ENCODE results near the gene ANKRD49. TPM values are rescaled to one million over a fixed set of nuclear protein-coding genes. Genes with fewer than 3 reads are reported as not detected.

ANKRD49 gene
- total and polyA plus RNA-seq, 5 donors from 2014 or later, result 34.0 to 38.6 (median 37.9) TPM

DNA sequence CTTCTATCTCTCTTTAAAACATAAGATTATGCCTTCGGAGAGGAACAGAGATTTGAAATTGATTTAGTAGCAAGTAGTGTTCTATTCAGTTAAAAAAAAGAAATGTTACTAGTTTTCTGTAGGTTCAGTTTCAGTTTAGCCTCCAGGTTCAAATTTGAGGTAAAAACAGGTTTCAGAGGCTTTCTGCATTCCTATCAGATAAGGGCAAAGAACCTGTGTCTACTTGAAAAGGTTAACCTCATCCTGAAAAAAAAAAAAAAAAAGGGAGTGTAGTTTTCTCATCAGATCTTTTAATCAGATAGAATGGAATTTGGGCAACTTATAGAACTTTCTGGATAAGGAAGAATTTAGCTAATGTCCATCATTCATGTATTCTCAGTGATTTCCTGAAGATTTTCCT is 30.6 kb downstream of the ANKRD49 start:
- Mint-ChIP-seq H3K27me3 (peaks cover 44% of the 10 kb centered on the region), H3K4me1 (no peaks in the 10 kb centered on the region)

GRCh38 chr11:94525546-94526324 is 32.0 kb downstream of the ANKRD49 start:
- H3K36me3 ChIP-seq (ENCODE audit: control insufficient read depth, insufficient read depth, low read length), result no peaks in the 10 kb centered on the region
- Mint-ChIP-seq H3K4me3 (no peak overlapping the region), H3K36me3 (no peaks in the 10 kb centered on the region), H3K27ac (no peak overlapping the region), H3K9me3 (no peaks in the 10 kb centered on the region), H3K4me1 (no peaks in the 10 kb centered on the region), H3K27me3 (peaks cover 50% of the 10 kb centered on the region)
- peaks cover 20% of the 10 kb centered on the region for H3K27me3 ChIP-seq (ENCODE audit: control insufficient read depth, insufficient read depth, low read length)
- ATAC-seq (ENCODE audit: low read depth in 2 of 2) (no peak), DNase-seq (no peak)
- H3K4me3 ChIP-seq (ENCODE audit: low read depth, low read length), result no peak overlapping the region
- no peaks in the 10 kb centered on the region for H3K9me3 ChIP-seq (ENCODE audit: control insufficient read depth in 2 of 2, low read length in 2 of 2)
- no peak overlapping the region for H3K27ac ChIP-seq (ENCODE audit: insufficient read depth, low read length, poor library complexity, severe bottlenecking)
- no peaks in the 10 kb centered on the region for H3K4me1 ChIP-seq (ENCODE audit: control insufficient read depth, insufficient read depth, low read length, poor library complexity, severe bottlenecking)

More for the DNA sequence above, 30.6 kb downstream of the ANKRD49 start:
- H3K4me1 ChIP-seq (ENCODE audit: control insufficient read depth, insufficient read depth, low read length, poor library complexity, severe bottlenecking), result no peaks in the 10 kb centered on the region
- H3K36me3 ChIP-seq (ENCODE audit: control insufficient read depth, insufficient read depth, low read length), result no peaks in the 10 kb centered on the region
- DNase-seq (no peak), ATAC-seq (ENCODE audit: low read depth in 2 of 2) (no peak)
- no peak overlapping the region for H3K4me3 ChIP-seq (ENCODE audit: low read depth, low read length)
- H3K9me3 ChIP-seq (ENCODE audit: control insufficient read depth in 2 of 2, low read length in 2 of 2), result no peaks in the 10 kb centered on the region
- Mint-ChIP-seq H3K36me3 (no peaks in the 10 kb centered on the region), H3K27ac (no peak overlapping the region), H3K4me3 (no peak overlapping the region), H3K9me3 (no peaks in the 10 kb centered on the region)
- no peak overlapping the region for H3K27ac ChIP-seq (ENCODE audit: insufficient read depth, low read length, poor library complexity, severe bottlenecking)
- peaks cover 17% of the 10 kb centered on the region for H3K27me3 ChIP-seq (ENCODE audit: control insufficient read depth, insufficient read depth, low read length)

GRCh38 chr11:94526645-94527438 is 33.1 kb downstream of the ANKRD49 start:
- ATAC-seq (ENCODE audit: low read depth in 2 of 2) (no peak), DNase-seq (no peak)
- H3K4me3 ChIP-seq (ENCODE audit: low read depth, low read length), result no peak overlapping the region
- Mint-ChIP-seq H3K9me3 (no peaks in the 10 kb centered on the region), H3K27me3 (peaks cover 60% of the 10 kb centered on the region), H3K27ac (no peak overlapping the region), H3K36me3 (no peaks in the 10 kb centered on the region), H3K4me3 (no peak overlapping the region), H3K4me1 (no peaks in the 10 kb centered on the region)
- H3K4me1 ChIP-seq (ENCODE audit: control insufficient read depth, insufficient read depth, low read length, poor library complexity, severe bottlenecking), result no peaks in the 10 kb centered on the region
- H3K36me3 ChIP-seq (ENCODE audit: control insufficient read depth, insufficient read depth, low read length), result no peaks in the 10 kb centered on the region
- no peak overlapping the region for H3K27ac ChIP-seq (ENCODE audit: insufficient read depth, low read length, poor library complexity, severe bottlenecking)
- H3K9me3 ChIP-seq (ENCODE audit: control insufficient read depth in 2 of 2, low read length in 2 of 2), result no peaks in the 10 kb centered on the region
- H3K27me3 ChIP-seq (ENCODE audit: control insufficient read depth, insufficient read depth, low read length), result peaks cover 25% of the 10 kb centered on the region

- Histone ChIP-seq H3K27ac (ENCODE audit: insufficient read depth, low read length, poor library complexity, severe bottlenecking) (no peak overlapping the region), H3K4me3 (ENCODE audit: low read depth, low read length) (no peak overlapping the region), H3K27me3 (ENCODE audit: control insufficient read depth, insufficient read depth, low read length) (peaks cover 26% of the 10 kb centered on the region), H3K4me1 (ENCODE audit: control insufficient read depth, insufficient read depth, low read length, poor library complexity, severe bottlenecking) (no peaks in the 10 kb centered on the region), H3K9me3 (ENCODE audit: control insufficient read depth in 2 of 2, low read length in 2 of 2) (no peaks in the 10 kb centered on the region), H3K36me3 (ENCODE audit: control insufficient read depth, insufficient read depth, low read length) (no peaks in the 10 kb centered on the region)
- H3K36me3 Mint-ChIP-seq, result no peaks in the 10 kb centered on the region
- H3K27me3 Mint-ChIP-seq, result peaks cover 66% of the 10 kb centered on the region
- ATAC-seq (ENCODE audit: low read depth in 2 of 2), result no peak
- H3K4me1 Mint-ChIP-seq, result no peaks in the 10 kb centered on the region
- no peak for DNase-seq
- no peak overlapping the region for H3K4me3 Mint-ChIP-seq
- H3K9me3 Mint-ChIP-seq, result no peaks in the 10 kb centered on the region
- H3K27ac Mint-ChIP-seq, result peak overlapping the region in 1 of 3 donors; percentile 10
These were observed 34.8 kb downstream of the ANKRD49 start for GRCh38 chr11:94528551-94528950.

DNA sequence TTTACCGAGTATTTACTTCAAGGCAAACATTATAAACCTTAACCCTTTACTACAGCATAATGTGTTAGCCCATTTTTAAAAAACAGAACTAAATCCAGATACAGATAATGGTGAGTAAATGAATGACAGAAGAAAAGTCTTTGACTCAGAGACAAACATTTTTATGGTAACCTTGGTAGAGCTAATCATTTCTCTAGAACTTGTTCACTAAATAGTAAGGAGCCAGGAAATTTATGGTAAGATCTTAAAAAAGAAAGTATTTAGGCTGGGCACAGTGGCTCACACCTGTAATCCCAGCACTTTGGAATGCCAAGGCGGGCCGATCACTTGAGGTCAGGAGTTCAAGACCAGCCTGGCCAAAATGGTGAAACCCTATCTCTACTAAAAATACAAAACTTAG is 38.4 kb downstream of the ANKRD49 start:
- Histone ChIP-seq H3K27me3 (ENCODE audit: control insufficient read depth, insufficient read depth, low read length) (peaks cover 26% of the 10 kb centered on the region), H3K4me3 (ENCODE audit: low read depth, low read length) (no peak overlapping the region), H3K9me3 (ENCODE audit: control insufficient read depth in 2 of 2, low read length in 2 of 2) (no peaks in the 10 kb centered on the region), H3K27ac (ENCODE audit: insufficient read depth, low read length, poor library complexity, severe bottlenecking) (no peak overlapping the region), H3K4me1 (ENCODE audit: control insufficient read depth, insufficient read depth, low read length, poor library complexity, severe bottlenecking) (no peaks in the 10 kb centered on the region), H3K36me3 (ENCODE audit: control insufficient read depth, insufficient read depth, low read length) (no peaks in the 10 kb centered on the region)
- Mint-ChIP-seq H3K4me3 (no peak overlapping the region), H3K9me3 (peaks cover 0 to 2% (median 0%) of the 10 kb centered on the region in 7 donors), H3K27me3 (peaks cover 65% of the 10 kb centered on the region), H3K27ac (no peak overlapping the region), H3K4me1 (no peaks in the 10 kb centered on the region), H3K36me3 (no peaks in the 10 kb centered on the region)
- ATAC-seq (ENCODE audit: low read depth in 2 of 2) (no peak), DNase-seq (no peak)

DNA sequence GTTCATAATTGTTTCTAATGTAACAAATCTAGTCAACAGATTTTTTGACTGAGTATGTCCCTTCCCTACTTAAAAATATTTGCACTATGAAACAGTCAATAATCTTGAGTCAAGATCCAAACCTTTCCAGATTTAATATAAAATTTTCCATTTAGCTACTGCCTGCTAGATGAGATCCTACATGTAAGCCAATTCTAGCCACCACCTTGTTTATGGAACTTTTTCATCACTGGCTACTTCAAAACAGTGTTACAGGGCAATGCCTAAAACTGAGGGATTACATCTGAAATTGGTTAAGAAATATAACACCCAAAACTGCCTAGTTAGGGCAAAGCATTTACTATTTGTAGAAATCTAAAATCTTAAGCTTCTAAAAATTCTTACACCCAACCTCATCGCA is 39.4 kb downstream of the ANKRD49 start:
- no peaks in the 10 kb centered on the region for H3K4me1 ChIP-seq (ENCODE audit: control insufficient read depth, insufficient read depth, low read length, poor library complexity, severe bottlenecking)
- Mint-ChIP-seq H3K36me3 (no peaks in the 10 kb centered on the region), H3K9me3 (peaks cover 0 to 2% (median 0%) of the 10 kb centered on the region in 7 donors), H3K27ac (no peak overlapping the region), H3K4me1 (no peaks in the 10 kb centered on the region), H3K4me3 (no peak overlapping the region), H3K27me3 (peaks cover 63% of the 10 kb centered on the region)
- H3K36me3 ChIP-seq (ENCODE audit: control insufficient read depth, insufficient read depth, low read length), result no peaks in the 10 kb centered on the region
- no peaks in the 10 kb centered on the region for H3K9me3 ChIP-seq (ENCODE audit: control insufficient read depth in 2 of 2, low read length in 2 of 2)
- DNase-seq (no peak), ATAC-seq (ENCODE audit: low read depth in 2 of 2) (no peak)
- H3K27ac ChIP-seq (ENCODE audit: insufficient read depth, low read length, poor library complexity, severe bottlenecking), result no peak overlapping the region
- no peak overlapping the region for H3K4me3 ChIP-seq (ENCODE audit: low read depth, low read length)
- H3K27me3 ChIP-seq (ENCODE audit: control insufficient read depth, insufficient read depth, low read length), result peaks cover 22% of the 10 kb centered on the region

DNA sequence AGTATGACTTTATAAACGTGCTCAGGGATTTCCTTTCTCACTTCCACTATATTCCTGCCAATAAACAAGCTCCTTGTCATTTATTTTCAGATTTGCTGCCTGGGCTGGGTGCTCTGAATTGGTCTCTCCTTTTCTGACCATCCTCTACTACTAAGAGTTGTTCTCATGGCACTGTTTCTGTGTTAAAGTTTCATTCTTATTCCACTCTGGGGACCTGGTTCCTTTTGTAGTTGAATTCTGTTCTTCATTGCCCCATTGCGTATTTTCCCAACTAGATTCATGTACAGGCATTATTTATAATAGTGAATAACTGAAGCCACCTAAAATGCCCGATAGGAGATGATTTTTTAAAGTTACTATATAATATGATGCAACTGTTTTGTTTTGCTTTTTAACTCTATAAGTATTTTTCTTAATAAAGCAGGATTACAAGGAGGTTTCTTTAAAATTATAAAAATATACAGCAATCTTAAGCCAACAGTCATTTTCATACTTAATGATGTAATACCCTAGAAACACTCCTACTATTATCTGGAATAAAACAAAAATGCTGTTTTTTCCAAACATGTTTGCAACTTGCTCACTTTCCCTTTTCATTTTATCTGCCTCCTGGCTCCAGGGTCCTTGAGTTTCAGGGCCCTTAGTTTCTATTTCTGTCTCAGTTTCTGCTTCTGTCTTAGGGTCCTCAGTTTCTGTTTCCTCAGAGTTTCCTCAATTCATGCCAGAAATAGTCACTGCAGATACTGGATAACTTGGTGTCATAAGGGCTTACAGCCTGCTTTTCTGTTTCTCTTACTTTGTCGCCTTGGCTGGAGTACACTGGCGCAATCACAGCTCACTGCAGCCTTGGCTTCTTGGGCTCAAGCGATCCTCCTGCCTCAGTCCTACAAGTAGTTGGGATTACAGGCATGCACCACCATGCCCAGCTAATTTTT is 40.2 kb downstream of the ANKRD49 start:
- H3K4me3 ChIP-seq (ENCODE audit: low read depth, low read length), result no peak overlapping the region
- no peaks in the 10 kb centered on the region for H3K4me1 ChIP-seq (ENCODE audit: control insufficient read depth, insufficient read depth, low read length, poor library complexity, severe bottlenecking)
- DNase-seq, result no peak
- ATAC-seq (ENCODE audit: low read depth in 2 of 2), result no peak
- Mint-ChIP-seq H3K27me3 (peaks cover 58% of the 10 kb centered on the region), H3K36me3 (no peaks in the 10 kb centered on the region), H3K4me1 (no peaks in the 10 kb centered on the region), H3K27ac (no peak overlapping the region), H3K4me3 (peak overlapping the region in 1 of 4 donors; percentile 44), H3K9me3 (peaks cover 0 to 2% (median 0%) of the 10 kb centered on the region in 7 donors)
- peaks cover 17% of the 10 kb centered on the region for H3K27me3 ChIP-seq (ENCODE audit: control insufficient read depth, insufficient read depth, low read length)
- no peaks in the 10 kb centered on the region for H3K36me3 ChIP-seq (ENCODE audit: control insufficient read depth, insufficient read depth, low read length)
- H3K9me3 ChIP-seq (ENCODE audit: control insufficient read depth in 2 of 2, low read length in 2 of 2), result no peaks in the 10 kb centered on the region
- no peak overlapping the region for H3K27ac ChIP-seq (ENCODE audit: insufficient read depth, low read length, poor library complexity, severe bottlenecking)
